ENCODE measurements around the gene SLX9.

Gene SLX9

DNA sequence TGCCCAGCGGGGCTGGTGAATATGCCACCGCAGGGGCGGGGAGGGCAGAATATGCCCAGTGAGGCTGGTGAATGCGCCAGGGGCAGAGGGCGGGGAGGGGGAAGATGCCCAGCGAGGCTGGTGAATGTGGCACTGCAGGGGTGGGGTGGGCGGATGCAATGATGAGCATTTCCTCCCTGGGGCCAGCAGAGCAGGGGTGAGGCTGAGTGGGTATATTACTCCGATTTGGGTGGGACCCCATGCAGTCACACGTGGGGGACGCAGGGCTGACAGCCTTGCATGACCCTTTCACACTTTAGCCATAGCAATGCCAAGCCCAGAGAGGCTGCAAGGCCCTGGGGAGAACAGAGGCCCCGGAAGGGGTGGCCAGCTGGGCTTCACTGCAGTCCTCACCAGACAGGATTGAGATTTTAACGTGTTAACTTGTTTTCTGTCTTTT, 9.3 kb upstream of the SLX9 start:
- no peak for DNase-seq

DNA sequence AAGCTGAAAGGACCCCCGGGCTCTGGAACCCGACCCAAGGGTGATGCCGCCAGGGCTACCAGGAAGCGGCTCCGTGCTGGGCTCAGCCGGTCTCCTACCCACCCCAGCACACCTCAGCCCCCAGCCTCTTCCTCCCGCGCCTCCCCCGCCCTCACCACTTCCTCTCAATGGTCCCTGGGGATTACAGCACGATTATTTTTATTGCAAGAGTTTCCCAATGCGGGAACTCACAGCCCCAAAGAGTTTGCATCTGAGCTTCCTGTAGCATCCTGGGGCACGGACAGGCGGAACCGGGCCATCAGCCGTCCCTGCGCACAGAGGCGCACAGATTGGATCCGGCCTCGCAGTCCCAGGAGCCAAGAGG, 8.7 kb upstream of the SLX9 start:
- DNase-seq = peak; percentile 65

DNA sequence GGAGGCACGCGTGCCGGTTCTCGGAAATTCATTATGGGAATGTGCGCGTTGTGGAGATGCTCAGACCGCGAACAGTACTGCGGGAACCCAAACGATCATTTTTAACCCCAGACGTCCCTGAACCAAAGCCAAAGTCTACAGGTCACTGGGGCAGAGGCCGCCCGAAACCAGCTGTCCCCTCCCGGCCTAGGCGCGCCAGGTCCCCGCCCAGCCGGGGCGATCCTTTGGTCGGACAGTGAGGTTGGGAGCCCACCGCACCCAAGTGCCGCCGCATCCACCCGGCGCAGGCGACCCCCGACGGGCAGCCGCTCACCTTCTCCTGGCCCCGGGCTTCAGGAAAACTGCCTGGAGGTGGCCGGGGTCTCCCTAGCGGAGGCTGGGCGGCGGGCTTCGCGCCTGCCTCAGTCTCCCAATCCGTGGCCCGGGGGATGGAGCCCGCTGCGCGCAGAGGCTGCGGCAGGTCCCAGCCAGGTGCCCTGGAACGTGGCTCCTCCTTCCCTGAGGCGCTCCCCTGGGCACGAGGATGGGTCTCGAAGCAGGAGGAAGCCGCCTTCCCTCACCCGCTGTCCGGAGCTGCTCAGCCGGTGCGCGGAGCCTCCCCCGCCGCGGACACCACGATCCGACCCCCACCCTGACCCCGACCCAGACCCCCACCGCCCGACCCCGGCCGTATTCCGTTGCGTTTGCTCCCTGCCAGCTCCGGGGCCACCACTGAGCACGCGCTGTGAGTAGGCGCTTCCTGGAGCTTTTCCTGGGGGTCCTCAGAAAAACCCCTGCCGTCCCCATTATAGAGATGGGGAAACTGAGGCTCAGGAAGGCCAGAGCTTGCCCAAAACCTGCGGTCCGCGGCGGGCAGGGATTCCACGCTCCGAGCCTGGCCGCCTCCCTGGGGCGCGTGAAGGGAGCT, 8.1 kb upstream of the SLX9 start:
- DNase-seq = no peak

DNA sequence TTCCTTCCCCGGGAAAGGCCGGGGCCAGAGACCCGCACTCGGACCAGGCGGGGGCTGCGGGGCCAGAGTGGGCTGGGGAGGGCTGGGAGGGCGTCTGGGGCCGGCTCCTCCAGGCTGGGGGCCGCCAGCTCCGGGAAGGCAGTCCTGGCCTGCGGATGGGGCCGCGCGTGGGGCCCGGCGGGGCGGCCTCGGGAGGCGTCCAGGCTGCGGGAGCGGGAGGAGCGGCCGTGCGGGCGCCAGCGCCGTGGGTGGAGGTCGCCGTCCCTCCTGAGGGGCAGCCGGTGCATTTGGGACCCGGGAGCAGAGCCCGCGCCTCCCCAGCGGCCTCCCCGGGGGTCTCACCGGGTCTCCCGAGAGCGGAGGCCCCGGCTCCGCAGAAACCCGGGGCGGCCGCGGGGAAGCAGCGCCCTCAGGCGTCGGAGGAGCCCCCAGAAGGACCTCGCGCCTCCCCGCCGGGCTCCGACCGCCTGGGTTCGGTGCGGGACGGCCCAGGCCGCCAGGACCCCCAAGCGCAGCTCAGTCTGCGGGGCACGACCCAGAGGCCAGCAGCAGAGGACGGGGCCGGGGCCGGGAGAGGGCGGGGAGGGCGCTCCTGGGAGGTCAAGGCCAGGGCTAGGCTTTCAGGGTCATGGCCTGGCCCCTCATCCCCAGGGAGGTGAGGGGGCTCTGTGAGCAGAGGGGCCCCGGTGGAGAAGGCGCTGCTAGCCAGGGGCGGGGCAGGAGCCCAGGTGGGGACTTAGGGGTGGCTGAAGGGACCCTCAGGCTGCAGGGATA, 7.2 kb upstream of the SLX9 start:
- peak; percentile 37 for DNase-seq

DNA sequence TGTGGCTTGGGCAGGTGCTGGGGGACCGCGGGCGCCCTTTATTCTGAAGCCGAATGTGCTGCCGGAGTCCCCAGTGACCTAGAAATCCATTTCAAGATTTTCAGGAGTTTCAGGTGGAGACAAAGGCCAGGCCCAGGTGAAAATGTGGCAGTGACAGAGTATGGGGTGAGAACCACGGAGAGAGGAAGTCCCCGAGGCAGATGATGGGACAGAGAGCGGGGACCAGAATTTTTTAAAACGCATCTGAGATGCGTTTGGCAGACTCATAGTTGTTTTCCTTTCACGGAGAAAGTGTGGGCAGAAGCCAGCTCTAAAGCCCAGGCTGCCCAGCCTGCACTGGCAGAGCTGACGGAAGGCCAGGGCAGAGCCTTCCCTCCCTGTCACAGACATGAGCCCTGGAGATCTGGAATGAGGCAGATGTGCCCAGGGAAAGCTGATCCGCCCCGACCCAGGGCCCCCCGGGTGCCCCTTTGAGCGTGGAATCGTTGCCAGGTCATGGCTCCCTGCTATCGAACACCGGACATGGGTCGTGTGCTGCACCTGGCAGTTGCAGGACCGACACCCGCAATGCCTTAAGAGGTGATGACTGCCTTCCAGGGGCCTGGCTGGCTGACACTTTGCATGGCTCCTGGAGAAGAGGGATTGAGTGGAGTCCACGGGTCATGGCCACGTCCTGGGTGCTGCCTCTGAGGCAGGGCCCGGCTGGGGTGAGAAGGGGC, 6.5 kb upstream of the SLX9 start:
- no peak for DNase-seq

DNA sequence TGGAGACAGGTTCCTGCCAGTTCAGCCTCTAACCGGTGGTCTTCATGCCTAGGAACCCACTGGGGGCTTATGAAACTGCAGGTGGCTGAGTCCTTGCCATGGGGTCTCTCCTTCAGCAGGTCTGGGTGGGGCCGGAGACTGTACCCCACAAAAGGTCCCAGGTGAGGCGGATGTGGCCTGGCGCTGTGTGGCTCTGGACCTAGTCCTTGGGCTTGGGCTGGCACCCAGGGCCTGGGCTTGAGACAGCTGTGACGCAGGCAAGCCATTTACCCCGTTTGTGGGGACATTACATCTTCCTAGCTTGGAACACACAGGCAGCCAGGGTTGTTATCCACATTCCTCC, 5.9 kb upstream of the SLX9 start:
- no peak for DNase-seq

DNA sequence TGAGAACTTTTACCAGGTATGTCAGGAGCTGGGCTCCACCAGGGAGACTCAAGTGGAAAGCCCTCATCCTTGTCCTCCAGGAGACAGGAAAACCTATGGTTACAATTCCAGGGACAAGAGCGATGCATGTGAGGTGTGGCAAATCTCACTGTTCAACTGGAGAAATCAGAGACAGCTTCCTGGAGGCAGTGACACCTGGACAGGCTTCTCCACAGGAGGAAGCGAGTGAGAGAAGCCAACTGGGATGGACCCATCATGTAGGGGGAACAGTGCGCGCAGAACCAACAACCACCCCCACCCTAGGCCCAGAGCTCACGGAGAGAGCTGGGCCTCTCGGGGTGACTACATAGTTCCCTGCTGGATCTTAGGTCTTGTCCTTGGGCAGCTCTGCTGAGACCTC, 5.6 kb upstream of the SLX9 start:
- no peak for DNase-seq

DNA sequence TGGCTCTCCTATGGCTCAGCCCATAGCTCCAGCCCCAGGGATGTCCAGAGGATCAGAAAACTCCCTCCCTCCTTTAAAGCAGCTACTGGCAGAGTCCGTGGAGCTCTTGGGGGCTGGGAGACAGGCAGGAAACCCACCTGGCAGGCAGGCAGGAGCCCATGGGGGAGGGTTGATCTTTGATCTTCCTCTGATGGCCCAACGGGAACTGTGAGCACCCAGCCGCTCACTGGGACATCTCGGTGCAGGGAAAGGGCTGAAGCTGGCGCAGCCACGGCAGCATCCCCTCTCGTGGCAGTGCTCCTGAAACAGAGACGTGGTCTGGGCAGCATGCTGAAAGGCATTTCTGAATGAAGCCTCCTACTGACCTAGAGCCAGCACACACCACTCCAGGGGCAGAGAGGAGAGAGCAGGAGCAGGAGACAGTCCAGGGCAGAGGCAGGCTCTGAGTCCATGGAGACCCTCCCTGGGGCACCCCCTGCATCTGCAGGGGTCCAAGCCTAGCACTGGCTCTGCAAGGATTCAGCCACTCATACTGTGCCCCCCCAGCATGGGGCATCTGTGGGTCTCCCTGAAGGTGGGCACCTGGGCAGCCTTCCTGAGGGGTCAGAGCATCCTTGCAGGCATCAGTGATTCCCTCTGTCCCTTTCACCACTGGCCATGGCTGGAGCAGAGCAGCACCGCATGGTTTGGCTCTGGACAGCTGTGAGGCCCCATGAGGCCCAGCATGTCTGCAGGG, 4.9 kb upstream of the SLX9 start:
- no peak for DNase-seq

DNA sequence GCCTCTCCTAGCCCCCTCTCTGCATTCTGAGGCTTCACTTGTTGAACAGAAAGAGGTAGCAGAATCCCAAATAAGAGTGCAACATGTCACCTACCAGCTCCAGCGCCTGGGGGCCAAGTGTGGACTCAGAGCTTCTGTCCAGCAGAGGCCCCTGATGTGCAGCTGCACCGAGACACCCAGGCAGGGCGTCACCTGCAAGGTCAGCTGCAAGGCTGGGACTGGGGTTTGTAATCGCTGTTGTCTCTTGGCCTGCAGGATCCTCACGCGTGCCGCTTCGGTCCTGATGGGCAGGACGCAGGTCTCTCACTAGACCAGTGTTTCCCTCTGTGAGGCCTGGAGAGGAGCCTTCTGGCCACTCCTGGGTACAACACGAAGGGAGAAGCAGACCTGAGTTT, 4.3 kb upstream of the SLX9 start:
- DNase-seq = no peak

DNA sequence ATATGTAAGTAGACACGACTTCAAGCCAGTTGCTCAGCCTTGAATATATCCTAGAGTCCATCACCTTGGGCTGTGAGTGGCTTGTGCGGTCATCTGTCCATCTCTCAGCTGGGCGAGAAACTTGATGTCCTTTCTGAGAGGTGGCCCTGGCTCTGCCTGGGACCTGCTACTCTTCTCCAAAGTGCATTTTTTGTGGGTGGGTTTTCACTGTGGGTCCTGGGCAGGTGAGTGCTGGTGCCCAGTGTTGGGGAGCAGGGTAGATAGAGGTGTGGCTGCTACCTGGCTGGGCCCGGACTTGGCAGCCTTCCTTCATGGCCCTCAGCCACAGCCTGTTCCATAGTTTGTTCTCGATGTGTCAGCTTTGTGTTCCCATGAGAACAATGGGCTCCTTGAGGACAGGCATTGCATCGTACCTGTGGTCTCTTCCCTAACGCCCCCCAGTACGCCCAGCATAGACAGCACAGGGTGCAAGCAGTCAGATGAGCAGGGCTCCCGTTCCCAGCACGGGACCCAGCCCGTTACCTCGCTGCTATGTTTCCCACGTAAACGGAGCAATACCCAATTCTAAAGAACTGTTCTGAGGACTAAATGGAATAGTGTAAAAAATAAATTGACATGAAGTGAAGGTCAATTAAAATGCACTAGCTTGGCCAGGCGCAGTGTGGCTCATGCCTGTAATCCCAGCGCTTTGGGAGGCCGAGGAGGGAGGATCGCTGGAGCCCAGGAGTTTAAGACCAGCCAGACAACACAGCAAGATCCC, 877 bp upstream of the SLX9 start:
- no peak for DNase-seq

DNA sequence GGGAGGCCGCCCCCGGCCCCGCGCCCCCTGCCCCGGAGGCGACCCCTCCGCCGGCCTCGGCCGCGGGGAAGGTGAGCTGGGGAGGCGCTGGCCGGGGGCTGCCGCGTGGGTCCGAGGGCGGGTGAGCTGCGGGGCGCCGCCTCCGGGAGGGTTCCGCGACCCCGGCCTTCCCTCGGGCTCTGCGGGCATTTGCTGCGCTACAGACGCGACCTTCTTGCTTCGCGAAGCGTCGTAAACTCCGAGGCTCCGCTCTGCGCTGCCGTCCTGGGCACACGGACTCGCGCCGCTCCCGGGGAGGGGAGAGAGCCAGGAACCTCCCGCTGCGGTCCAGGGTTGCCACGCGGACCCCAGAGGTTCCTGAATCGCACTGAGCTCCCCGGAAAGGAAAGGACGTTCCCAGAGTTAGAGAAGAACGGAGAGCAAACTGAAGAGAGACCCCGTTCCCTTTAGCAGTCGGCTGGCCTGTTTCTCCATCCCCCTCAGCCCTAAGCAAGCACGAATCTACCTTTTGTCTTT, 345 bp downstream of the SLX9 start:
- DNase-seq = no peak

DNA sequence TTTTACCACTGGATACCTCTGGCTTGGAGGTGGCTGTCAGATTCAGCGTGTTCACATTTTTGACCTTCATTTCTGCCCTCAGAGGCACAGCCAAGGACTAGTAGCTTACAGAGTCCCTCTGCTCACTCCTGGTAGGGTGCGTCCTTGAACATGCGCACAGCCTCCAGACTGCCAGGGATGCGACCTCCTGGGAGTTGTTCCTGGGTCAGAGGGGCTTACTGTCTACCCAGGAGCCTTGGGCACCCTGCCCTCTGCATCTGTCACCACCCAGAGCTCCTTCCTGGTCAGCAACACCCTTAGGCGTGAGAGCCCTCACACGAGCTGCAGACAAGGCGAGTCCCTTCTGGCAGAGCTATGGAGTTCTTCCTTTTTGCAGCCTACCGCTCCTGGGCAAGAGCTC, 1.7 kb downstream of the SLX9 start:
- DNase-seq = no peak

DNA sequence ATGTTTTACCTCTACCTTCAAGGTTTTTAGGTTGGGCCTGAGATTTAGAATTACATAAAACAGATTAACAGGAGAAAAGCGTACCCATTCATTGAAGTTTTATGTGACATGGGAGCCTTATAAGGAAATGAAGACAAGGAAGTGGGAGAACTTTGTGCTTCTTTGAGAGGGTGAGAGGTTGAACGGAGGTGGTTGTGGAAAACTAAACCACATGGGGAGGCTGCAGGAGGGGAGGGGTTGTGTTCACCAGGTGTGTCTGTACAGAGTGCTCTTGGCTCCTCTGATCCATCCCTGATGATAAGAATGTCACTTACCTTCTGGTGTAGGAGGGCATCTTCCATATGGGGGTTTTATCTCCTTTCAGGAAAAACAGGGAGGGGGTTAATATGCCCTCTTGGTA, 2.7 kb downstream of the SLX9 start:
- DNase-seq = no peak

DNA sequence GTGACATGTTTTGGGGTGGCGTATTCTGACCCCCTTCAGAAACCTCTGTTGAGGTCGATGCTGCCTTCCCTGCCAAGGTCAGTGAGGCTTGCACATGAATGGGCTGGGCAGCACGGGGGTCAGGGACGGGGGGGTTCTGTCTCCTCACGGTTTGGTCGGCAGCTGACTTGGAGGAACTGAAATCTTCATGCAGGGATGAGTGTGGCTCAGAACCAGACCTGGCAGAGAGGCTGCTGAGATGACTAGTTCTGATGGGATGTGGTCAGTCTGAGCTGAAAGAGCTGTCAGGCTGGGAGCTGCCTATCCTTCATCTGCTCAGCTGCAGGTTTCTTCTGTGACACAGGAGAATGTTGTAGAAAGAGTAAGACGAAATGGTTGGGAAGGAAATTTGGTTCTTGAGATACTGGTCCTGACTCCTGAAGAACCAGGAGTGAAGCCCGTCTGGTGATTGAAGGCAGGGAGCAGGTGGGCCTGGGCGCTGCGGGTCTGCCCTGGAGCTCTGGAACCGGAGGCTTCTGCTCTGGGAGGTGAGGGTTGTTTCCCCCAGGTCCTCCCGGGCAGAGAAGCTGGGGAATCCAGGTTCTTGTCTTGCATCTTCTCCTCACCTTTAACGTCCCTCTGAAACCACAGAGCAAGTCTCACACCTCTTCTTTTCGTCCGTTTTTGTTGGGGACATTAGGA, 3.3 kb downstream of the SLX9 start:
- no peak for DNase-seq

DNA sequence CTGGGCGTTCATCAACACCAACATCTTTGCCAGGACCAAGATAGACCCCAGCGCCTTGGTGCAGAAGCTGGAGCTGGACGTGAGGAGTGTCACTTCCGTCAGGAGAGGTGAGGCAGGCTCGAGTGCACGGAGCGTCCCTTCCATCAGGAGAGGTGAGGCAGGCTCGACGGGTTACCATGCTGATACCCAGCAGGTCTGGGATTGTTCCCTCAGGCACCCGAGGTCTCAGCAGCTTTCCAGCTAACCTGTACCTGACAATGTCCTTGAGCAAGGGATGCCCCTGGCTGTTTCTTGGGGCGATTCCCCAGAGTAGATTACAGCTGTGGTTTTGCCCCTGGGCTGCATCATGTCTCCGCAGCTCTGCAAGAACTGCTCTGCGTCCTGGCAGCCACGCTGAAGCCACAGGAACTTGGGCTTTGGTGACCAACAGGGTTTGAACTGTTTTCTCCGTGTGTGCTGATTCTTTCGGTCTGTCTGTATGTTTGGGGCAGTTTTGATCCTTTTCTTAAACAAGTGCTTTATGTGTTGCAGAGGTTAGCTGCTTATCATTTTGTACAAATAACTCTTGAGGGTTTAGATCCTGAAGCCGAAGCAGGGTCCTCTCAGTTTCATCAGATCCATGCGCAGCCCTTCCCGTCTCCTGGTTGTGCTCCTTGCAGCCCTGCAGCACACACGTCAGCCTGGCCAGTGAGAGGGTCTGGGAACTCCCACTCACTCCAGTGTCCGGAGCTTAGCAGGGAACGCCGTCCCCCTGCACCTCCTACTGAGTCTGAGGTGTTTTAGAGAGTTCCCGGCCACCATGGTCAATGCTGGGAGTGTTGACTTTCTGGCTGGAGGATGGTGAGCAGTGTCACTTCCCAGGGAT, 4.1 kb downstream of the SLX9 start:
- no peak for DNase-seq

DNA sequence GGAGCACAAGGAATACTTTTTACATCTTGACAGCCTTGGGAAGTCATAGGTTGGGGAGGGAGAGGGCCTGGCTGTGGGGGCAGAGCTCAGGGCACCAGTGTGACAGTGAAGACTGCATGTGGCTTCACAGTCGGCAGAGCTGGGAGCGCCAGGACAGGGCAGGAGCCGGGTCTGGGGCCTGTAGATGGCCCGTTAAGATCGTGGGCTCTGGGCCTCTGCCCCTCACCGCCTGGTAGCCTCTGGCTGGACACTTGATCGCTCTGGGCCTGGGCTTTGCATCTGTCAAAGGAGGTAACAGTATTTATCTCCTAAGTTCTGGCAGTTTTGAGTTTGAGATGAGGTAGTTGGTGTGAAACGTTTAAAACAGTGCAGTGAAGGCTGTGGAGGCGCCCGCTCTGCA, 4.8 kb downstream of the SLX9 start:
- no peak for DNase-seq

DNA sequence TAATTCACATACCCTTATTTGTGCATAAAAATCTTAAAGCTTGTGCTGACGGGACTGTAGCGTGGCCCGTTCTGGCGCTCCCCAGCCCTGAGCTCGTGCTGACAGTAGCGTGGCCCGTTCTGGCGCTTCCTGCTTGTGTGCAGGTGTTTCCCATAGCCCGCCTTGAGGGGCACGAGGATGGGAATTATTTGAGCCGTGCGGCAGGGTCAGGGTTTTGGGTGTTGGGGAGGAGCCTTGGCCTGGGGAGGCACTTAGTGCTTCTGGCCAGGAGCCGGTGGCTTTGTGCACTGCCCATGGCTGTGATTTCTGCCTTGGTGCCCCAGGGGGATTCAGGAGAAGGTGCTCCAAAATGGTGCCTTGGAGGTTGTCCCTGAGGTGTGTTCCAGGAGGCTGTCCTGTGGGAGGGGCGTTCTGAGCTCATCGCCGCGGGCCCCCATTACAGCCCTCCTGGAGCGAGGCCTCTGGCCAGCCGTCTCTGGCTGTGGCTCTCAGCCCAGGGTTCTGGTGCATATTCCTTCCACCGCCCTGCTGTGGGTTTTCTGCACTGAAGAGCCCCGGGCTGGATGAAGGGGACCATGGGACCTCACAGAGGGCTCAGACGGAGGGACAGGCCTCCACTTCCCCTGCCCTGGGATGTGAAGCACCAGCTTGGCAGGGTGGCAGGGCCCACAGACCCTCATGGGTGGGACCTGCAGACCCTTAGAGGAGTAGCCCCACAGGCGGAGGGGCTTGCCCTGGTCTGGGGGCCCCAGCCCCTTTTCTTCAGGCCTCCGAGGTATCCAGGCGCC, 6.6 kb downstream of the SLX9 start:
- DNase-seq = no peak

DNA sequence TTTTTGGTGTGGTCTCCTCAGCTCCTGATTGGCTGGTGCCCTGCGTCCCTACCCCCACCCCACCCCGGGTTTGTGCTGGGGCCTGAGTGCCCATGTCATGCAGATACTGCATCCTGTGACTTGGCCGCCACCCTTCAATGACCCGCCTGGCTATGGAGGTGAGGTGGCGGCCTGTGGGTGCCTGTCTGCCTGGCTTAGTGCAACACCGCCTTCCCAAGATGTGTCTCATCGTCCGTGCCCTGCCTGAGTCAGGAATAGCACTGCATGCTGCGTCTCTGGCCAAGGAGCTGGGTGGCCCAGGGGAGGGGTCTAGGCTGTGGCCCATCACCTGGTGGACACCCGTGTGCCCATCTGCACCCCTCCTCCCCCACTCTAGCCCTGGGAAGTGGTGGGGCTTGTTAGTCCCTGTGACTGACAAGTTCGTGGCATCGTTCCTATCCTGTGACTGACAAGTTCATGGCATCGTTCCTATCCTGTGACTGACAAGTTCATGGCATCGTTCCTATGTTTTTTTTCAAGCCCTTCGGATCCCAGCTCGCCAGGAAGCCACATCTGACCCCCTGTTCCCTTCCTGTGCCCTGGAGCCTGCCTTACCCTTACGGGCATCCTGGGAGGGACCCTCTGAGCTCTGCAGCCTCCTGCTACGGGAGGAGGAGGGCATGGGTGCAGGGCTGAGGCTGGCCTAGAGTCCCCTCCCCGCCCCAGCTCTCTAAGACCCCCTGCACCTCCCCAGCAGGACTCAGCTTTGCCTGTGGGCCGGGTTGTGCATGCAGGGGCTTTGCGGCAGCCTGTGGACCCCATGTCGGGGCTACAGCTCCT, 7.5 kb downstream of the SLX9 start:
- DNase-seq = no peak

Data from fibroblast of skin of abdomen (primary cell).